Dermis microvascular lymphatic vessel endothelial cell (primary cell): Measurements from ENCODE around the gene CAVIN1. TPM values are rescaled to one million over a fixed set of nuclear protein-coding genes. Genes with fewer than 3 reads are reported as not detected.

ENCODE experiments used
- total RNA-seq: library from RNA; depleted of rRNA; stranded (reverse); fragments of >200 nt; gene quantifications from 2 replicates; pipeline ENCODE4 v1.2.1, GENCODE V29; 2014

CAVIN1 gene
- total RNA-seq, 1 donor from 2014 or later, result 404 TPM

Other genes starting within 250 kb of the CAVIN1 start
- under 0.01 and 0.13 TPM in 2 replicates for gene KCNH4, start 242.1 kb downstream of the CAVIN1 start, total RNA-seq
- not detected in 2 replicates for gene HCRT, start 237.8 kb downstream of the CAVIN1 start, total RNA-seq
- 12.1 and 27.6 TPM in 2 replicates for gene GHDC, start 228.8 kb downstream of the CAVIN1 start, total RNA-seq
- gene STAT5B, start 146.9 kb downstream of the CAVIN1 start, total RNA-seq, result 25.2 and 31.5 TPM in 2 replicates
- gene STAT5A, start 134.8 kb downstream of the CAVIN1 start, total RNA-seq, result 41.8 and 45.9 TPM in 2 replicates
- gene STAT3, start 34.8 kb downstream of the CAVIN1 start, total RNA-seq, result 68.8 and 99.2 TPM in 2 replicates
- gene ATP6V0A1, start 35.6 kb upstream of the CAVIN1 start, total RNA-seq, result 16.0 and 20.2 TPM in 2 replicates
- gene NAGLU, start 113.0 kb upstream of the CAVIN1 start, total RNA-seq, result 19.3 and 42.9 TPM in 2 replicates
- 0.38 and 0.39 TPM in 2 replicates for gene HSD17B1, start 129.7 kb upstream of the CAVIN1 start, total RNA-seq
- 9.1 and 12.8 TPM in 2 replicates for gene COASY, start 138.9 kb upstream of the CAVIN1 start, total RNA-seq
- gene MLX, start 143.8 kb upstream of the CAVIN1 start, total RNA-seq, result 25.4 and 34.6 TPM in 2 replicates
- gene PSMC3IP, start 154.5 kb upstream of the CAVIN1 start, total RNA-seq, result 2.3 and 2.8 TPM in 2 replicates
- gene RETREG3, start 186.1 kb upstream of the CAVIN1 start, total RNA-seq, result 60.7 and 79.3 TPM in 2 replicates
- 21.7 and 23.9 TPM in 2 replicates for gene TUBG1, start 186.4 kb upstream of the CAVIN1 start, total RNA-seq
- 2.7 and 5.3 TPM in 2 replicates for gene TUBG2, start 236.0 kb upstream of the CAVIN1 start, total RNA-seq